ENCODE data around the gene ASIC1.

- no peak for TF ChIP-seq CTCF (IDR thresholded peaks at IDR 0.05; ENCODE audit: insufficient read depth, low read depth, low read length)
- TF ChIP-seq EZH2 (IDR thresholded peaks at IDR 0.05; ENCODE audit: insufficient read depth, low read length) = no peak
Observed at GRCh38 chr12:50100561-50100960, 43.2 kb downstream of the ASIC1 start.
